HG03060 (cell line): ENCODE data around the gene ARF3.

Source experiments
- ATAC-seq: cut with Tn5 transposase; IDR thresholded peaks from one replicate; pipeline ENCODE4 v1.9.1; 2021; ENCODE audit warnings: low read depth, moderate number of reproducible peaks; ENCODE audit not compliant: unreplicated experiment

The ARF3 gene

DNA sequence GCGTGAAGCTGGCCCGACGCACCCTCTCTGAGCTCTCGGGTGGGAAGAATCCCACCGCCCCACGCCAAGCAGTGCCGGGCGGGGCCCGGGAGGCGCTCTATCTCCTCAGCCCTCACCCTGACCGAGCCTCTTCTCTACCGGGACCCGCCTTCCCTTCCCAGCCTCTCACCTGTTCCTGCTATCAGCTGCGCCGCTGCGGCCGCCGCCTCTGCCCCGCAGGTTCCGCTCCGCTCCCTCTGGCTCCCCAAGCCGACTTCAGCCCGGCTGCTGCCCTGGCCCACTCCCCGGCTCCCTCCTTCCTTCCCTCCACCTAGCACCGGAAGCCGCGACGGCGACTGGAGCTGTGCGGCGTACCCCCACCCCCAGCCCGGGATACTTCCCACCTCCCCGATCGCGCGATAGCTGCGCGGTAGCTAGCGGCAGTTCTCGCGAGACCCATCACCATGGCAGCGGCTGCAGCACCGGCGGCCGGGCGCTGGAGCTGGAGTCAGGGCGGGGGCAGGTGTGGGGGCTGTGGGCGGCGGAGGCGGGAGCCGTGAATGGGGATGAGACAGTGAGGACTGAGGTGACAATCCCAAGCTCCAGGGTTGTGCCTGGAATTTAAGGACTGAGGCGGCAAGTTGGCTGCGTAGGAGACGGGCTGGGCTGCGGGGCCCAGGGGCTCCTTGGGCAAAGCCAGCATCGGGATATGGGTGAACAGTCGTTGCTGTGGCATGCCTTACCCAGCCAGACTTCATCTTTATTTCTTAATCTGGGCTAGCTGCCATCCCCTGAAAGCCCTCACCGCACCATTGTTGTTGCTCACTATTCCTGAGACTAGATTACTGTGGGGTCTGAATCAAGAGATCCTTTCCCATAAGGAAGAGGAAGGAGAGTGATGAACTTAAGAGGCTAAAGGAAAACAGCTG, at the start of gene ARF3:
Gene ARF3, minus strand, starts transcription at position 347 of the 908 bp plus-strand sequence. CDS start 16,392 bp downstream, outside the sequence.
- no peak for ATAC-seq

DNA sequence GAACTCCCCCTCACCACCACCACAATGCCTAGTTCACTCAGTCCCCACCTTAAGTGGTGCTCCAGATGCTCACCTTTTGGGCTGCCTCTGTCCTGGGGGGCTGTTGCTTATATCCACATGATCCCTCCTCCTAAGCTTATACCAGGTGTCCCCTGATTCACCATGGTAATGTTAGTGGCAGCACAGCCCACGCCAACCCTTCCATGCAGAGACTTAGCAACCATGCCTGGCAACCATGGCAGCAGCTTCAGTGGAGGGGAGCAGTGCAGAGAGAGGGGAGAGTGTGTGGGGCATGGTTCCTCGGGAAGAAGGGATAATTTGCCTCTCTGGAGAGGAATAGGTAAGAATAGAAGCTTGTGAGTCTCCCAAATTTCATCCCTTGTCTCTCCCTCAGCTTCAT, 43.1 kb upstream of the ARF3 start:
- no peak for ATAC-seq

DNA sequence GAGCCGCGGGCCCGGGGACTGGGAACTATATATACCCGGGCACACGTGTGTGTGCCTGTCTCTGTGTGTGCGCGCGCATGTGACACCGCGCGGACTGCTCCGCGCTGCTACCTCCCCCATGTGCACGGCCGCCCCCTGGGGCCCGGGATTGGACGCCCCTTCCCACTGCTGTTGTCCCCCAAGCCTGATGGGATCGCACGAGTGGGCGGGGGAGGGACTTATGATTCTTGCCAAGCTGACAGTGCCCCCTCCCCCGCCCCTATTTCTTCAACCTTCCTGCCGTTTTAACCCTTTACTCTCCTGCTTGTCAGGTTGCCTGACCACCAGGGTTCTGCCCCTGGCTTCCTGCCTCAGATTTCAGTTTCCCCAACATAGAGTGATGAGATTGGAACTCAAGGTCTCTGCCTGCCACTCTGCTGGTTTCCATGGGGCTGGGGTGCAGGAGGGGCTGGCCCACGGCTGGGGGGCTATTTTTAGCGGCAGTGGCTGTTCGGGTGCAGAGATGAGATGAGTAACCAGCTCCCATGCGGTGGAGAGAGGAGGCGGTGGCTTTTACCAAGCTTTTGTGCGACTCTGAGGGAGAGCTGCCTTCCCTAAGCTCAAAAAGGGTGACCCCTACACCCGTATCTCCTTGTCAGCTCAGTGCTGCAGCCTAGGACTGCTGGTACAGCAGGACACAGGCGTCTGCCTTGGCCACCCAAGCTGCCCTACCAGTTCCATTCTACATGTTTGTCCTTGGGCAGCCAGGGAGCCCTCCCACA, 42.3 kb upstream of the ARF3 start, which contains the start of gene DDN:
Gene DDN, minus strand, starts transcription at position 5 of the 761 bp plus-strand sequence. CDS start 88 bp downstream, outside the sequence.
- ATAC-seq = no peak

DNA sequence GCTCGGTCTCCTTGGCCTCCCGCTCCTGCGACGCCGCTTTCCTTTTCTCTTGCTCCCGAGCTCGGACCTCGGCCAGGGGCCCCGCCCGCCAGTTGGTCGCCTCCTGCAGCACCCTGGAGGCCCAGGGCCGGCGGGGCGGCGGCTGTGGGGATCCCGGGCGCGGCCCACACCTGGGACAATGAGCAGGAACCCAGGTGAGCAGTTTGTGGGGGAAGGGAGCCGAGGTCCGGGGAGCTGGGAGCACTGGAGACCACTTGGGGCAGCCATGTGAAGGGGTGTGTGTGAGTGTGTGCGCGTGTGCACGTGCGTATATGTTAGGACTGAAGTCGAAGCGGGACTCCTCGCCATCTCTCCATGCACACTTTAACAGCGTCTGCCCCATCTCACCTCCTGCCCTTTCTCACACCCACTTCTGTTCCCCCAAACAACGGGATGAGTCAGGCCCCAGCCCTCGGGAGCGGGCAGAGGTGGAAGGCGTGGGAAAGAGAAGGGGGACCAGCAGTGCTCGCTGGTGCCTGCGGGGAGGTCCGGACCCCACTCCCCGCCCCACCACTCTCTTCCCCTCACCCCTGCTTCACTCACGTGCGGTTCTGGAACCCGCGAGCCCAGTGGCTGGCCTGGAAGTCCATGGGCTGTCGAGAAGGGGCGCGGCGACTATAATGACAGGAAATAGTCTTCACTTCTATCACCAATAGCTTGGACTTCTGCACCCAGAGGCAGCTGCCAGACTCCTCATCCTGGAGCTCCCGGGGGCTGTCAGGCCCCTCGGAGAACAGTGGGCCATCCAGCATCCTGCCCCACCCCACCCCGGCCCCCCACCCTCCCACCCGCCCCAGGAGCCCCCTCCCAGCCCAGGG, 41.4 kb upstream of the ARF3 start:
- ATAC-seq = no peak

DNA sequence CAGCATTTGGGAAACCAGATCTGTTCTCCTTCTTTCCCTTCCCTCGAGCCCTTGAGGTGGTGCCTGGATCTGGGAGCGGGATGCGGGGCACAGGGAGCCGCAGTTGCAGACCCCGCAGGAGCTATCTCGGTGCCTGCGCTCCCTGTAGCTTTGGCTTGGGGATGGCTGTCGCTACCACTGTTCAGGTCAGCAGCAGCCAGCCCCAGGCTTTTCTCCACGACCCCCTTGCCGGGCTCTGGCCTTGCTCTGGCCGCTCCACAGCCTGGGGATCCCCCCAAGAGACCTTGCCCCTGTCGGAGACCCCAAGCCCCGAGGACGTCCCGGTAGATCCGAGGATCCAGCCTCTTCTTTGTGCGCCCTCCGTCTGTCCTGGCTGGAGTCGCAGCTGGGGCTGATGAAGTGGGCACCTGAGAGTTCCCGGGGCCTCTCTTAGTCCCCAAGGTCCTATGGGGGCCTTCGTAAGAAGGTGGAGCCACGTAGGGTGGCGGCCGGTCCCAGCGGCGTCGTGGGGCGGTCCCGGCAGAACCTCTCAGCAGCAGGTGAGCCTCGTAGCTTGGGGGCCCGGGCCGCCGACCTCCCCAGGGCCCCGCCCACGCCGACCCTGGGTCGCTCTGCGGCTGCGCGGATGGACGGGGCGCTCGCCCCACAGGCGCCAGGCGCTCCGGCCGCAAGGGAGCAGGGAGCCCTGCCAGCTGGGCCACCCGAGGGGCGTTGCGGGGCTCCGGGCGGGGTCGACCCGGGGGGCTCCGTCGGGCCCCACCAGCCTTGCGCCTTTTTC, 40.6 kb upstream of the ARF3 start:
- ATAC-seq = no peak

DNA sequence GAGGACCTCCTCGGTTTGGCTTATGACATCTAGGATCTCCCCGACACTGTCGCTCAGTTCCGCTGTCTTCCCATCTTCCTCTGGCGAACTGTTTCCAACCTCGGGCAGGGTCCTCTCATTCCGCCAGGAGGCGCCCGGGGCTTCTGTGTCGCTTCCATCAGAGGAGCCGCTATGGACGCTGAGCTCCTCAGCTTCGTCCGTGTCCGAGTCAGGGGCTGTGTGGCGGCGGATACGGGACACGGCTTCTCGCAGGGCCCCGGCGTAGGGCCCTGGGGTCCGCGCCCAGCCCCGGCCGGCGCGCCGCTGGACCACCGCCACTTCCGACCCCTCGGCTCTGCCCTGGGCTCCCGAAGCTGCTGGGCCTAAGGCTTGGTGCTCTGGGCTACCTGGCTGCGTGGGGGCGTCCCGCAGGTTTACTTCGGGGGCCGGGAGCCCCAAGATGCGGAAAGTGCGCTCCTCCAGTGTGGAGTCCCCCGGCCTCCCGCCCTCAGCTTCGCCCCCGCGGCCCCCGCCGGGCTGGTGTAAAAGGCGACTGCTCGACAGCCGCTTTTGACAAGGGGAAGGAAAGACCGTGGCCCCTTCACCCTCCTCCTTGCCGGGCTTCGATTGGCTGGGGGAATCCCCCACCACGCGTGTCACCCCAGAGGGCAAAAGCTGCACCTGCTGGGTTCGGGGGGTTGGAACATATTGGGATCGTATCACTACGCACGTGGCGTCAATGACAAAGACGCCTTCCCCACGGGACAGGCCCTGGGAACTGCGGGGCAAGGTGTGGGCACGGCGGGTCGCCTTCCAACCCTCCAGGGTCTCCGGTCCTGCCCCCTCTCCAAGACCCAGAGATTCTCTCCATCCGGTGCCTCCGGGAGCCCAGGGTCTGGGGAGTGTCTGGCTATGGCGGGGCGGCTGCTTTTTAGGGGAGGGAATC, 39.8 kb upstream of the ARF3 start:
- no peak for ATAC-seq

DNA sequence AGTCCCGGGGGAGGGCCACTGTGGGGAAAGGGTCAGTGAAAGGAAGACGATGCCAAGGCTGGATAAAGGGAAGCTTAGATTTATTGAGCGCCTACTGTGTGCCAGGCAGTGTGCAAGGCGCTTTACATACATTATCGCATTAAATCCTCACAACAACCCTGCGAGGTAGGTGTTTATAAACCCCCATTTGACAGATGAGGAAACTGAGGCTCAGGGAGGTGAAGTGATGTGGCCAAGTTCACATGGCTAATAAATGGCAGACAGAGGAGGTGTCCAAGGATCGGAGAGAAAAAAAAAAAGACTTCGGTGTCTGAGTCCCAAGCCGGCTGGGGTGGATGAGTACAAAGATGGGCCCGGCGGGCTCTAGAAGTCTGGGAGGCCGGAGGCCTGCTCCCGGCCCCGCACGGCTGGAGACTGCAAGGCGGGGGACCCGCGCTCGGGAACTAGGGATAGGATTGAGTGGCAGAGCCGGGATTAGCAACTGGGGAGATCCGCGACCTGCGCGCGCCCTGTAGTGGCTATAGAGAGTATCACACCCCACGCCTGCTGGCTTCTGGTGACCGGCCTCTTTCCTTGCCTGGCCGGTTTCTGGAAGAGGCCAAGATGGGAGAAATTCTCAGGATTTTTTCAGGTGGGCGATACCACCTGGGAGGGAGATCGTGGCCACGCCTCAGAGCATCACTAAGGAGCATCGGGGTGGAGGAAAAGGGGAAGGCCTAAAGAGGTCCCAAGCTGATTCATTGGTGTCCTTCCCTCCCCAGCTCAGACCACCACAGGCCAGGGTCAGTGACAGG, 38.0 kb upstream of the ARF3 start:
- ATAC-seq = no peak

DNA sequence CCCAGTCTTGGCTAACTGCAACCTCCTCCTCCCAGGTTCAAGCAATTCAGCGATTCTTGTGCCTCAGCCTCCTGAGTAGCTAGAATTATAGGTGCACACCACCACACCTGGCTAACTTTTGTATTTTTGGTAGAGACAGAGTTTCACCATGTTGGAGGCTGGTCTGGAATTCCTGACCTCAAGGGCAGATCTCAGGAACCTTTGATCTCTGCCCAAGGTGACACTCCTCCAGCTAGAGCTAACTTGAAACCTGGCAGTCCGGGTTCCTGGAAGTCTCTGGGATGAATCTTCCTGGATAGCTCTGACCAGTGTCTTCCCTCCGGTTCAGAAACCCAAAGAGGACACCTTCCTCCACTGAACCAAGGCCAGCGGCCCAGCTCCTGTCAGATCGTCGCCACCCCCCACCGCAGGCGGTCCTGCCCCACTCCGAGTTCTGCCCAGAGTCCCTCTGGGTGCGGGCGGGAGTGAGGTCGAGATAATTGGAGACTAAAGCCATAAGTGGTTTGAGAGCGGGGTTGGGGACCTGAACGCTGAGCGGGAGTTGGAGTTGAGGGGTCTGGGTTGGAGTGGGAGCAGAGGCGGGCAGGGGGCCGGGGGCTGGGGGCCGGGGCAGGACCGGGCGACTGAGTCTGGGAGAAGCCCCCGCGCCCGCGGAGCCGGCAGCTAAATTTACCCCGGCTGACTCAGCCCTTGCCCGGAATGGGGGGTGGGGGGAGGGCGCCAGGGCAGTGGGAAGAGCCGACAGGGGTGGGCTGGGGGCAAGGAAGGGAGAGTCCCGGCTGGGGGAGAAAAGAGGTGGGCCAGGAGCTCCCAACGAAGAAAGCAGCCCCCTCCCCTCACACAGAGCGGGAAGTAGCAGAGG, 37.2 kb upstream of the ARF3 start:
- ATAC-seq = no peak

DNA sequence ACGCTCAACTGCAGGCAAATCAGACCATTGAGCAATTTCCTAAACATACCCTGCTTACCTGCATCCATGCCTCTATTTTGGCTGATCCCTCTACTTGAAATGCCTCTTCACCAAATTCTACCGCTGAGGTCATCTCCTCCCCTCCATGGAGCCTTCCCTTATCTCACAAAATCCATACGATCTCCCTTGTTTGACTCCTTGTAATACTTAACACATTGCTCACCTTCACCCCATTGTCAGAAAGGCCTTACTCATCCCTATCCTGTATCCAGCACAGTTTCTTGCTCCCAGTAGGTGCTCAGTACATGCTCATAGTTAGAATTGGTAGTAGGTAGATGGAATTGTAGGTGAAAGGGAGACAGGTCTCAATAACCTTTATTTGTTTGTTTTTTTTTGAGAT, 36.5 kb upstream of the ARF3 start:
- ATAC-seq = no peak

DNA sequence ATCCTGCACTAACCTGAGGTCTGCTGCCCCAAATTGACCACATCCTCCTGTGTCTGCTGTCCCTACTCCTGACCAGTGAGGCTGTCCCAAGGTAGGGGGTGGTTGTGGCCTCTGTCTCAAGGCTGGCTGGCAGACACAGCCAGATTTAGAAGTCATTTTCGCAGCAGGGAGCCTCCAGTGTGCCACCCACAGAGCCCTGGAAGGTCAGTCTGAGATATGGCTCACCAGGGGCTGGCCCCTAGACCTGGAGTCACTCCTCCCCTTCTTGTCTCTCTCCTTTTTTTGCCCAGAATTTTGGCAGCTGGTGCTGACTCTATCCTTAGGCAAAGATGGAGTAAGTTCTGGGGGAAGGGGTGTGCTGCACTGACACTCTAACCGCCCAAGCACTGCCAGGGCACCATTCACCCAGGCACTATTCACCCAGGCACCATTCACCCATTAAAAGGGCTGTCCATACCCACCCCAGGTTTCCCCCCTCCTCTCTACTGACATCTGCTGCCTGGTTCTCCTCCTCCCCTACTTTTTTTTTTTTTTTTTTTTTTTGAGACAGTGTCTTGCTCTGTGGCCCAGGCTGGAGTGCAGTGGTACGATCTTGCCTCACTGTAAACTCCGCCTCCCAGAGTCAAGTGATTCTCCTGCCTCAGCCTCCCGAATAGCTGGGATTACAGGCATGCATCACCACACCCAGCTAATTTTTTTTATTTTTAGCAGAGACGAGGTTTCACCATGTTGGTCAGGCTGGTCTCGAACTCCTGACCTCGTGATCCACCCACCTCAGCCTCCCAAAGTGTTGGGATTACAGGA, 34.2 kb upstream of the ARF3 start:
- ATAC-seq = no peak

DNA sequence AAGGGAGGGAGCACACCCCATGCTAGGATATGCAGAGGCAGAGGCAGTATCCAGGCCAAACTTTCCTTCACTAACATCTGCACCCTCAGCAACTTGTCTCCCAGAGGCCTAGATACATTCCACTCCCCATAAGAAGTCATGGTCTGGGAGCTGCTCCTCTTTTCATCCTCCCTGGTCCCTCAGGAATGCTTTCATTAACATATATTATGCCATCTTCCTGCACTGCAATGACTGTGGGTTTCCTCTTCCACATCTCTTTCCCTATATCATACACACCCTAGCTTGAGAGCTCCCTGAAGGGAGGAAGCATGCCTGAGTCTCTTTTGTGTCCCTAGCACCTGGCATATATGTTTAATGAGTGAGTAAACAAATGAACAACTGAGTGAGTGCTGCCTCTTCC, 33.3 kb upstream of the ARF3 start:
- no peak for ATAC-seq

DNA sequence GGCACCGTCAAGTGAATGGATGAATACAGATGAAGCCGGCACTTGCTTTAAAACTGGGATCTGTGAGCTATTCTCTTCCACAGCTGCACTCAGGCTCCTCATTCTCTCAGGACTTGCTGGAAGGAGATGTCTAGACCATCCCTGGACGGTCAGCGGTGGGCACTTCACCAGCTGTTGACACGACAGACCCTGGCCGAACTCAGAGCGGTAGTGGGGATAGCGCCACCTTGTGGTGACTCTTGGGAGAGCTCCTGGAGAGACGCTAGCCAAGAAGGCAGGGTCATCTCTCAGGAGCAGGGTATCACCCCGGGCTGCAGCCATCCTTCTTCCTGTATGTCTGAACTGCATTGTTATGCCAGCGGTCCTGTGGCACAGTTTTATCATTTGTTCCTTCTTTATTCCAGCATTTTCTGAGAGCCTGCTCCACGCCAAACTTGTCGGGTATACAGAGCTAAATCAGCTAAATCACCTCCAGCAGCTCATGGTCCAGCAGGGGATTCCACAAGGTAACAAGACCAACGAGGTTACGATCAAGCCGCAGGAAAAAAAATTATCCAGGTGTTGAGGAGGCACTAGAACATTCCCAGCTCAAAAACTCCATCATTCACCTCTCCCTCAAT, 30.9 kb upstream of the ARF3 start:
- no peak for ATAC-seq

DNA sequence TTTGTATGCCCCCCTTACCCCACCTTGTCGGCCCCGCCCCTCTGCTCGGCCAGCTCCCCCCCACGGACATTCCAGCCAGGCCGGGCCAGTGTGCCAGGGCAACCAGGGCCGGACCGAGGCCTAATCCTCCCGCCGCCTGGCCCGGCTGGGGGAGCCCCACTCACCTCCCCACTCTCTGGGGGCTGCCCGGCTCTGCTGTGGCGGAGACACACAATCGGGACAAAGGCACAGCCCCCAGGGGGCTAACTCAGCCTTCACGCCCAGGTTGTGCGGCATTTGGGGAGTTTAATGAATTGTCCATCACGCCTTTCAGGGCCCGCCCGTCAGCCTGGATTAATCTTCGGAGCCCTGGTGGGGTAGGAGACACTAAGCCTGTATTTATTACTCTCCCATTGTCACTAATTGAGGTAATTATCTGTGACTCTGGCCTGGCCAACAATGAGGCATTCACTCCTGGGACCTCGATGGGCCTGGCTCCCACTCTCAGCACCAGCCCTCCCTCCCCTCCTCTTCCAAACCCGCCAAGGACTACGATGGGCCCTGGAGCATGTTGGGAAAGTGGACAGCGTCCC, 29.5 kb upstream of the ARF3 start:
- ATAC-seq = no peak

DNA sequence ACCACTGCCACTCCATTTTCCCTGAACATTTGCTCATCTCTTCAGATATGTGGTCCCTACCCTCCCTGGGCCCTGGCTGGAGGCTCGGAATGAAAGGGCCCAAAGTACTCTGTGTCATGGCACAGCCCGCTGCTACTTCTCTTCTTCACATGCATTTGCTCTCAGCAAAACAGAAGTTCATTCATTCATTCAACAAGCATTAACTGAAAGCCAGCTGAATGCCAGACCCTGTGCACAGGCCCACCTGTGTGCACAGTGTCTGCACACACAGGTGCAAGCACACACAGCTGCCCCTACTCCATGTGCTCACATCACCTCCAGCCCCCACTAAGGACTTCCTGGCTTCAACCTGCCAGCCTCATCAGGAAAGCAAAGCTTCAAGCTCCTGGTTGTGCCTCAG, 28.6 kb upstream of the ARF3 start:
- ATAC-seq = no peak

DNA sequence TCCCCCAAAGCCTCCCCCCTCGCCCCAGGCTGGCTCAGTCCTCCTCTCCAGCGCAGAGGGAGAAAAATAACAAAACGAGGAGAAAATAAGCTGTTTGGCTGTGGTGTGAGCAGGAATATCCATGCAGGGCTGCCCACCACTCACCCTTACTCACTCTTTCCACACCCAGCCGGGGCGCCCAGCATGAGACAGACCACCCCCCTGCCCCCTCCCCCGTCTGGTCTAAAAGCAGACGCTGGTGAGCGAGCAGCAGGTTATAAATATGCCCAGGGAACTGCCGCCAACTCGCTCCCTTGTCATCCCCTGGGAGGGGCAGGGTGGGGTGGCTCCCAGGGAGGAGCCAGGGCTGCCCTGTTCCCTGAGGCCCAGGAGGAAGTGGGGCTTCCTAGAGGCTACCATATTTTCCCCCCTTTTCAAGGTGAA, 28.2 kb upstream of the ARF3 start:
- no peak for ATAC-seq
